Activated CD4-positive, alpha-beta memory T cell treated with anti-CD3 and anti-CD28 coated beads, Interleukin-2, amount 10 ng/mL, durations not matched to agents 7 days and 5 days (primary cell): ENCODE results near the gene SLC9A4. TPM values are rescaled to one million over a fixed set of nuclear protein-coding genes. Genes with fewer than 3 reads are reported as not detected.

Source experiments
- CTCF ChIA-PET: fragments of 350-600 bp; sonication (Branson Sonifier 250); formaldehyde crosslinking; loops from one replicate; lab custom pipeline; 2021; ENCODE audit warnings: antibody characterized with exemption, inconsistent platforms; lab: Charles Lee
- POLR2A ChIA-PET: fragments of 350-600 bp; sonication (Branson Sonifier 250); formaldehyde crosslinking; loops from one replicate; lab custom pipeline; 2021; ENCODE audit warnings: antibody characterized with exemption; lab: Charles Lee
- DNase-seq: peaks from one replicate; pipeline ENCODE4 v3.0.0-alpha.2; 2020
- H3K27ac Mint-ChIP-seq: one replicate; pipeline ENCODE4 v1.8.0; 2021; ENCODE audit warnings: mild to moderate bottlenecking, mixed read lengths
- H3K27me3 Mint-ChIP-seq: one replicate; pipeline ENCODE4 v1.8.0; 2021; ENCODE audit warnings: mixed read lengths
- H3K36me3 Mint-ChIP-seq: one replicate; pipeline ENCODE4 v1.8.0; 2021; ENCODE audit warnings: low read depth, mixed read lengths
- H3K4me1 Mint-ChIP-seq: one replicate; pipeline ENCODE4 v1.8.0; 2021; ENCODE audit warnings: mixed read lengths
- H3K4me3 Mint-ChIP-seq: one replicate; pipeline ENCODE4 v1.8.0; 2021; ENCODE audit warnings: mild to moderate bottlenecking, mixed read lengths
- H3K9me3 Mint-ChIP-seq: one replicate; pipeline ENCODE4 v1.8.0; 2021; ENCODE audit warnings: mixed read lengths
- total RNA-seq, 2 experiments: library from RNA; stranded (reverse); gene quantifications; one replicate each; pipeline ENCODE4 v1.2.3, GENCODE V29; 2021

Gene SLC9A4, protein sequence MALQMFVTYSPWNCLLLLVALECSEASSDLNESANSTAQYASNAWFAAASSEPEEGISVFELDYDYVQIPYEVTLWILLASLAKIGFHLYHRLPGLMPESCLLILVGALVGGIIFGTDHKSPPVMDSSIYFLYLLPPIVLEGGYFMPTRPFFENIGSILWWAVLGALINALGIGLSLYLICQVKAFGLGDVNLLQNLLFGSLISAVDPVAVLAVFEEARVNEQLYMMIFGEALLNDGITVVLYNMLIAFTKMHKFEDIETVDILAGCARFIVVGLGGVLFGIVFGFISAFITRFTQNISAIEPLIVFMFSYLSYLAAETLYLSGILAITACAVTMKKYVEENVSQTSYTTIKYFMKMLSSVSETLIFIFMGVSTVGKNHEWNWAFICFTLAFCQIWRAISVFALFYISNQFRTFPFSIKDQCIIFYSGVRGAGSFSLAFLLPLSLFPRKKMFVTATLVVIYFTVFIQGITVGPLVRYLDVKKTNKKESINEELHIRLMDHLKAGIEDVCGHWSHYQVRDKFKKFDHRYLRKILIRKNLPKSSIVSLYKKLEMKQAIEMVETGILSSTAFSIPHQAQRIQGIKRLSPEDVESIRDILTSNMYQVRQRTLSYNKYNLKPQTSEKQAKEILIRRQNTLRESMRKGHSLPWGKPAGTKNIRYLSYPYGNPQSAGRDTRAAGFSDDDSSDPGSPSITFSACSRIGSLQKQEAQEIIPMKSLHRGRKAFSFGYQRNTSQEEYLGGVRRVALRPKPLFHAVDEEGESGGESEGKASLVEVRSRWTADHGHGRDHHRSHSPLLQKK
- under 1 TPM; 0.10 to 0.15 TPM for total RNA-seq

DNA sequence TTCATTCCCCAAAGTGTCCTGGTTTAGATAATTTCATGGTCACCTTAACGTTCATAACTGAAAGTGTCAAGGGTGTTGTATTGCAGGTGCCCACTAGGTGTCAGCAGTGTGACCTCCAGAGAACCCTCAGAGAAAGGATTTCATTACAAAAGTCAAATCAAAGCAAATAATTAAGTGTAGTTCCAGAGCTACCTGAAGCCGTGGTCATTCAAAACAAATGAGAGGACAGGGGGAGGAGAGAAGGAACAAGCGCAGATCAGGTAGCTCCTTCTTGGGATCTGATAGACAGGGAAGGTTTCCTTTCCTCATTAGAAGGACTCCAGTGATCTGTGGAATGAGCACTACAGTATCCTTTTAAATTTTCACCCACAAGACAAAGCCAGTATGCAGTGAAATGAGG lies at the start of gene SLC9A4:
Gene SLC9A4, plus strand, starts transcription at position 207 of the 400 bp plus-strand sequence. CDS start 534 bp downstream, outside the sequence.
- DNase-seq, result peak; percentile 55
- ChIA-PET POLR2A (no interaction called here), CTCF (interaction anchor here (0.8 to 3.9 kb wide), 17 partner anchors 10 to 460 kb away, joined by 3 to 21 read pairs (median 5); no protein-coding TSS in a partner anchor)
- peaks cover 39% of the 10 kb centered on the region for H3K27me3 Mint-ChIP-seq
- no peak within 1 kb of the TSS for H3K27ac Mint-ChIP-seq
- no peaks in the 10 kb centered on the region for H3K36me3 Mint-ChIP-seq
- H3K9me3 Mint-ChIP-seq, result peaks cover 7% of the 10 kb centered on the region
- no peak within 1 kb of the TSS for H3K4me3 Mint-ChIP-seq
- peaks cover 2% of the 10 kb centered on the region for H3K4me1 Mint-ChIP-seq

DNA sequence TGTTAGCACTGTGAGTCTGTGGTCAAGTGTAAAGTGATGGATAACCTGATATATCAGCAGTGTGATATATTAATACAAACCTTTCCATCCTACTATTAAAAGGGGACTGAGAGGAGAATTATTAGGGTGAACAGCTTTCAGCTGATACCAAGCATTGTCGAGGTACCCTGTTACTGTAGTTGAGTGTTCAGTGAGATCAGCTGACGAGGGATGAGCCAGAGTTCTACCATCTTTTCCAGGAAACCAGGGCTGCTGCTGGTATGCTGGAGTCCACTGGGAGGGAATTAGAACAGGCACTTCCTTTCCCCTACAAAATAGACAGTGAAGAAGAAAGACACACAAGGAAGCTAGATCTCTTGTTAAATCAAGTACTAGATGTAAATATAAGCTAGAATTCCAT lies 49.7 kb upstream of the SLC9A4 start:
- DNase-seq, result no peak
- ChIA-PET CTCF (interaction anchor here (1.2 to 1.4 kb wide), 2 partner anchors 172 to 183 kb away, joined by 3 read pairs; no protein-coding TSS in a partner anchor), POLR2A (interaction anchor here (1.5 to 1.6 kb wide), 2 partner anchors 65 to 67 kb away, joined by 3 to 4 read pairs; no protein-coding TSS in a partner anchor)
- Mint-ChIP-seq H3K36me3 (peaks cover 65% of the 10 kb centered on the region), H3K9me3 (peaks cover 5% of the 10 kb centered on the region), H3K27ac (no peak overlapping the region), H3K4me1 (peaks cover 80% of the 10 kb centered on the region), H3K27me3 (peaks cover 14% of the 10 kb centered on the region), H3K4me3 (no peak overlapping the region)

DNA sequence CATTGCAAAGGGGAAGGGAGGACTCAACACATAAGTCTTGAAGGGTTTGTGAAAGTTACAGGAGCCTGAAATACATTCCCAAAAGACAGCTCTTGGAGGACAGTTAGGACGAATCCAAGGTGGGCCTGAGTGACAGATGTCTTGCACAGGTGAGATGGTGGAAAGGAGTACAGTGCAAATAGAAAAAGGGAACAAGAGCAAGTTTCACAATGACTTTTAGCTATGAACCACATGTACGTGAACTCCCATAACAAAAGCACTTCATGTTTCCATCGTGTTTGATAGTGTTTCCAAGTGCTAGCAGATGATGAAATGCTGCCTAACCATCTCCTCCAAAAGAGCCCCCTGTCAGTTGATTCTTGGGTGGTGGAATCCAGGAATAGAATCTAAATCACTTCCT lies 48.3 kb upstream of the SLC9A4 start:
- no peak overlapping the region for H3K4me3 Mint-ChIP-seq
- POLR2A ChIA-PET, result no interaction called here
- H3K27ac Mint-ChIP-seq, result no peak overlapping the region
- no peak for DNase-seq
- peaks cover 65% of the 10 kb centered on the region for H3K36me3 Mint-ChIP-seq
- CTCF ChIA-PET, result interaction anchor here (1.4 to 3.9 kb wide), 2 partner anchors 19 to 174 kb away, joined by 3 to 16 read pairs; no protein-coding TSS in a partner anchor
- H3K9me3 Mint-ChIP-seq, result peaks cover 5% of the 10 kb centered on the region
- peaks cover 16% of the 10 kb centered on the region for H3K27me3 Mint-ChIP-seq
- peaks cover 76% of the 10 kb centered on the region for H3K4me1 Mint-ChIP-seq

DNA sequence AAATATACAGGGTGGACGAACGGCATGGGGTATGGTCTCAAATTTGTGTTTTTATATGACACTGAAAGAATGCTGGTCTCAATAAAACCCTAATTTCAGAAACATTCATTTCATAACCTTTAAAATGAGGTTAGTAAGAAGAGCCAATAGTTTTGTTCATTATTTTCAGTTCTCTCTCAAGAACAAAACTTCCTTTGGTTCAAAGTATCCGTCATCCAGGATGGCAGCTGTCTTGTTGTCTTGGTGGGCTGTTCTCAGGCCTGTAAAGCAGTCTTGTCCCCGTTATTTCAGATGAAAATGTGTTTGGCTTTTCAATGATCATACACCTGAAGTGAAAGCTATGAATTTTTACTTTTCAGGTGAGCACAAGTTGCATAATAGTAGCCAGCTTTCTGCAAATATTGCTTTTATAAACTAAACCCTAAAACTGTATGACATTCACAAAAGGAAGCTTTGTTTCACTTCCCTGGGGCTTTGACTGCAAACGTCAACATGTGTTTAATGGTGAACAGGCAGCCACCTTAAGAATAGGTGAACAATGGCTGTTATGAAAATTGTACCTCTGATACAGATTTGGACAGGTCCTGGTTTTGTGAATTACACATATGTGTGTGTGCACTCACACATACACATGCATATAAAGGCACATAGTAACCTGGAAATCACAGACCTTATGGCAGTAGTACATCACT lies 47.4 kb upstream of the SLC9A4 start:
- Mint-ChIP-seq H3K27me3 (peaks cover 13% of the 10 kb centered on the region), H3K36me3 (peaks cover 63% of the 10 kb centered on the region), H3K27ac (no peak overlapping the region), H3K4me3 (no peak overlapping the region), H3K4me1 (peaks cover 76% of the 10 kb centered on the region), H3K9me3 (peaks cover 10% of the 10 kb centered on the region)
- ChIA-PET POLR2A (no interaction called here), CTCF (interaction anchor here (1.6 to 3.9 kb wide), 2 partner anchors 18 to 185 kb away, joined by 3 to 16 read pairs; no protein-coding TSS in a partner anchor)
- no peak for DNase-seq

DNA sequence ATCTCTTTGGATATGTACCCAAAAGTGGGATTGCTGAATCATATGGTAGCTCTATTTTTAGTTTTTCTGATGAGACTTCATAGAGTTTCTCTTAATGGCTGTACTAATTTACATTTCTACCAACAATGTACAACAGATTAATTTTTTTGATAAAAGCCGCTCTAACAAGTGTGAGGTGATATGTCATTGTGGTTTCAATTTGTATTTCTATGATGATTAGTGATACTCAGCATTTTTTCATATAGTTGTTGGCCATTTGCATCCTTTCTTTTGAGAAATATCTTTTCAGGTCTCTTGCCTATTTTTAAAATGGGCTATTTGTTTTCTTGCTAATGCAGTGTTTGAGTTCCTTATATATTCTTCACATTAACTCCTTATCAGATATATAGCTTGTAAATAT lies 45.8 kb upstream of the SLC9A4 start:
- POLR2A ChIA-PET, result interaction anchor here (2.4 kb wide), 1 partner anchor 8 kb away, joined by 8 read pairs; no protein-coding TSS in a partner anchor
- CTCF ChIA-PET, result interaction anchor here (0.6 to 3.9 kb wide), 3 partner anchors 11 to 187 kb away, joined by 3 to 16 read pairs (median 3); no protein-coding TSS in a partner anchor
- Mint-ChIP-seq H3K27me3 (peaks cover 2% of the 10 kb centered on the region), H3K4me3 (no peak overlapping the region), H3K9me3 (peaks cover 5% of the 10 kb centered on the region), H3K36me3 (peaks cover 52% of the 10 kb centered on the region), H3K4me1 (peaks cover 68% of the 10 kb centered on the region), H3K27ac (no peak overlapping the region)
- no peak for DNase-seq

DNA sequence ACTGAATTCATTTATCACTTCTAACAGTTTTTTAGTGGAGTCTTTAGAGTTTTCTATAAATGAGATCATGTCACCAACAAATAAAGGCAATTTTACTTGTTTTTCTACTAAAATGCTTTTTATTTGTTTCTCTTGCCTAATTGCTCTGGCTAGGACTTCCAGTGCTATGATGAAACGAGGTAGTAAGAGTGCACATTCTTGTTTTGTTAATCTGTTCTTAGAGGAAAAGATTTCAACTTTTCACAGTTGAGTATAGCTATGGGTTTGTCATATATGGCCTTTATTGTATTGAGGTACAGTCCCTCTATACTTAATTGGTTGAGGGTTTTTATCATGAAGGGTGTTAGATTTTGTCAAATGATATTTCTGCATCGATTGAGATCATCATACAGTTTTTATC lies 44.5 kb upstream of the SLC9A4 start:
- CTCF ChIA-PET, result interaction anchor here (1.9 kb wide), 1 partner anchor 73 kb away, joined by 4 read pairs; the partner anchor contains the start of gene IL18R1
- peak overlapping the region; percentile 21 for H3K4me3 Mint-ChIP-seq

DNA sequence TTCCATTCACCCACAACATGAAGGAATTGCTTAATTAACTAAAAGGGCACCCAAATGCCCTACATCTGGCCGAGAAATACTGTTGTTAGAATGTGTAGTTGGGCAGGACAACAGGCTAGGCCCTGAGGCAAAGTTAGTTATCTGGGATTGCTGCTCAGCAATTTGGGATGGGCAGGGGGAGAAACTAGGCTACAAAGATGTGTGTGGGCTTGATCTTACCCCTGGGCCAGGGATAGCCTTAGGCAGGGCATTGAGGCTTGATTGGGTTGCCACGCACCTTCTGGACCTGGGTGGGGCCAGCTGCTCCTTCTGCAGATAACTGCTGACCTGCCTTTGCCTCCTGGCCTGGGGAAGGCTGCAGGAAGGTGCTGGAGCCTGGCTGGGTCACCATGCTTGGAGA lies 40.6 kb upstream of the SLC9A4 start:
- no peak for DNase-seq
- H3K4me1 Mint-ChIP-seq, result peaks cover 51% of the 10 kb centered on the region
- ChIA-PET POLR2A (no interaction called here), CTCF (interaction anchor here (0.8 kb wide), 1 partner anchor 10 kb away, joined by 3 read pairs; no protein-coding TSS in a partner anchor)
- H3K4me3 Mint-ChIP-seq, result no peak overlapping the region
- no peak overlapping the region for H3K27ac Mint-ChIP-seq
- peaks cover 9% of the 10 kb centered on the region for H3K9me3 Mint-ChIP-seq
- H3K36me3 Mint-ChIP-seq, result peaks cover 30% of the 10 kb centered on the region
- H3K27me3 Mint-ChIP-seq, result peaks cover 2% of the 10 kb centered on the region

More for the DNA sequence above, 44.5 kb upstream of the SLC9A4 start:
- POLR2A ChIA-PET, result interaction anchor here (2.4 kb wide), 1 partner anchor 10 kb away, joined by 8 read pairs; no protein-coding TSS in a partner anchor
- Mint-ChIP-seq H3K27ac (peak overlapping the region; percentile 27), H3K9me3 (peaks cover 9% of the 10 kb centered on the region), H3K36me3 (peaks cover 44% of the 10 kb centered on the region), H3K4me1 (peaks cover 60% of the 10 kb centered on the region), H3K27me3 (peaks cover 2% of the 10 kb centered on the region)
- DNase-seq, result no peak

DNA sequence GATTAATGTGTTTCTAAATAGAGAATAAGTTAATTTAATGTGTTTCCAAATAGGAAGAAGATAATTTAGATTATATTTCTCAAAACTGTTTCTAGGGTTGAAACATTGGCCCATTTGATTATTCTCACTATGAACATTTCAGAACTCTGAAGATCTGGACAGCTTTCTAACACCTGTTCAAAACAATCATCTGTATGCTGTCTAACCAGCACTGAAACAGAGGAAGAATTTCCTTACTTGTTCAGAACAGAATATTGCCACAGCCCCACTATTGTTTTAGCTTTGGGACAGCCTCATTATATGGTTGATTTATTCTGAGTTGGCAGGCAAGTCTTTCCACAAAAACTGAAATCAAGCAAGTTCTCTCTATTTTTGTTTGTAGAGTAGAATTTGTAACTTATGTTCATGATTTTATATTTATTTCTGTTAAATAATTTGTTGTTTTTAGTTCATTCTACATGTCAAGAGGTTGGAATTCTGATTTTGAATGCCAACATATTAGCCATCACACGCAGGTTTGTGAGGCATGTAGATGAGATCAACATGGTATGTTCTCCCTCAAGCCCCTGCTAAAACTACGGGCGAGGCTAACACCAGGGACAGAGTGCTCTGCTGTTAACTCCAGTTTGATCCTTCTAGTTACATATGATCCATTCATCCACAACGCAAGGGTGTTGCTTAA lies 38.9 kb upstream of the SLC9A4 start:
- H3K36me3 Mint-ChIP-seq, result peaks cover 21% of the 10 kb centered on the region
- CTCF ChIA-PET, result interaction anchor here (1.2 to 1.9 kb wide), 3 partner anchors 14 to 435 kb away, joined by 3 to 7 read pairs (median 5); no protein-coding TSS in a partner anchor
- H3K4me3 Mint-ChIP-seq, result no peak overlapping the region
- POLR2A ChIA-PET, result no interaction called here
- H3K4me1 Mint-ChIP-seq, result peaks cover 42% of the 10 kb centered on the region
- DNase-seq, result no peak
- H3K9me3 Mint-ChIP-seq, result peaks cover 9% of the 10 kb centered on the region
- H3K27ac Mint-ChIP-seq, result no peak overlapping the region
- H3K27me3 Mint-ChIP-seq, result no peaks in the 10 kb centered on the region

DNA sequence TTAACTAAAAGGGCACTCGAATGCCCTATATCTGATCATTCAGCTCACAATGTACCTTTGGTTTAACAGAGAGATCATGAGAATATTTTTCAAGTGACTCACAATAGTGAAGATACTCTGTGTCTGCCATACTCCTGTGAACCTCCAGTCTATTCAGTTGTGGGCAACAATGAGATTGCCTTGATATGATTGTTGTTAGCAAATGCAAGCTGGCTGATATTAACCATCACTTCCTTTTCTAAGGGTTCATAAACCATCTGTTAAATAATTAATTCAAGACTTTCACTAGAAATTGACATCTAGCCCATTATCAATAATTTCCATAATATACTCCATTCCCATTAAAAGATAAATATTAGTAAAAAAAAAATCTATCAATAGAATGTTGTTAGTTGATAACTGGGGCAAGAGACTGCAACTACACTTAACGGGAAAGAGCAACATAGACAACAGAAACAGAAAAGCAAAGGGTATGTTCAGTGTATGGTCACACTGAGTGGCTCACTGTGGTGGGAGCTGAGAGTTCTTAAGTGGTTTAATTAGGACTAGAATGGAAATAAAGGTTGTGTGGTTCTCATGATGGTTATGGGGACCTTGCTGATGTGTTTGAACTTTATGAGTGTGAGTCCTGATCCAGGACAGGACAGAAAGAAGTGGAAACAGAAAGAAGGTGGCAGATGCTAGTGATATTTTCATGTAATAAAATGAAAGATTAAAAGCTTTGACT lies 38.2 kb upstream of the SLC9A4 start:
- no peak for DNase-seq
- H3K4me1 Mint-ChIP-seq, result peaks cover 37% of the 10 kb centered on the region
- CTCF ChIA-PET, result interaction anchor here (1.5 to 1.9 kb wide), 2 partner anchors 15 to 194 kb away, joined by 5 to 7 read pairs; no protein-coding TSS in a partner anchor
- H3K4me3 Mint-ChIP-seq, result no peak overlapping the region
- H3K27me3 Mint-ChIP-seq, result no peaks in the 10 kb centered on the region
- H3K27ac Mint-ChIP-seq, result no peak overlapping the region
- H3K36me3 Mint-ChIP-seq, result peaks cover 16% of the 10 kb centered on the region
- POLR2A ChIA-PET, result interaction anchor here (0.9 kb wide), 1 partner anchor 16 kb away, joined by 3 read pairs; no protein-coding TSS in a partner anchor
- H3K9me3 Mint-ChIP-seq, result peaks cover 9% of the 10 kb centered on the region

DNA sequence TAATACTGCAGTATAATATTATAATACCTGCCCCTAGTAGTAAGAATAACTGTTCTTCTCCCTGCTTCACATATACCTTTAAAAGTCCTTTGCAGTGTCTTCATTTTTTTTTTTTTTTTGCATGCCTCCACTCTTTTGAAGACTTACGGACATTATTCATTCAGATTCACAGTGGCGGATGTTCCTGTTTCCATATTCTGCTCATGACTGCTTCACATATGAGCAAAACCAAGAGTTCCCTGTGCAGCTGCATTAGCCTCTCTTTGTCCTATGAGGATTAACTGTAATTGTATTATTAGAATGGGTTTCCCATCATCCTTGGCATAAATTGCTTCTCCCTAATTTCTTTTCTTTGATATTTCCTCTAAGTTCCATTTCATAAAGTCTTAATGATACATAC lies 37.3 kb upstream of the SLC9A4 start:
- Mint-ChIP-seq H3K9me3 (peaks cover 4% of the 10 kb centered on the region), H3K27me3 (no peaks in the 10 kb centered on the region)
- POLR2A ChIA-PET, result interaction anchor here (0.9 kb wide), 1 partner anchor 17 kb away, joined by 3 read pairs; no protein-coding TSS in a partner anchor

DNA sequence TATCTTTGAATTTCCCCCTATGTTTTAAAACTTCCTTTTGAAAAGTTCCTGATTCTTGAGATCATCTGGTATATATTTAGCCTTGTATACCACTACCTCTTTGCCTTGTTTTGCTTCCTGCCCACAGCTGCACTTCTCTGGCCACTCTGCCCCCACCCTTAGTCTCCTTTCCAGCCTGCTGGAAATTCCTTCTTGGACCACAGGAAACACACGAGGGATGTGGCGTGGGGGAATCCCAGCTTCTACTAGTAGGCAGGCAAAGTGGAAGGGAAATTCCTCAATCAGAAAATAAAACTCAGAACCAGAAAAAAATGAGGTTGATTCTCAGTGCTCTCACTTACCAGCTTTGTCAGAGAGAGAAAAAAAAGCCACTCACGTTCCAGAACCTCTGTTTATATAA lies 36.7 kb upstream of the SLC9A4 start:
- no peak overlapping the region for H3K27ac Mint-ChIP-seq

More for the DNA sequence above, 37.3 kb upstream of the SLC9A4 start:
- Mint-ChIP-seq H3K4me1 (peaks cover 30% of the 10 kb centered on the region), H3K27ac (no peak overlapping the region), H3K4me3 (no peak overlapping the region), H3K36me3 (peaks cover 12% of the 10 kb centered on the region)
- CTCF ChIA-PET, result interaction anchor here (1.6 to 1.9 kb wide), 2 partner anchors 195 to 430 kb away, joined by 3 to 7 read pairs; no protein-coding TSS in a partner anchor
- no peak for DNase-seq

More for the DNA sequence above, 36.7 kb upstream of the SLC9A4 start:
- H3K27me3 Mint-ChIP-seq, result no peaks in the 10 kb centered on the region
- H3K9me3 Mint-ChIP-seq, result peaks cover 4% of the 10 kb centered on the region
- DNase-seq, result no peak
- H3K4me1 Mint-ChIP-seq, result peaks cover 26% of the 10 kb centered on the region
- ChIA-PET CTCF (interaction anchor here (1.6 kb wide), 1 partner anchor 430 kb away, joined by 3 read pairs; no protein-coding TSS in a partner anchor), POLR2A (interaction anchor here (0.8 kb wide), 1 partner anchor 18 kb away, joined by 3 read pairs; no protein-coding TSS in a partner anchor)
- H3K4me3 Mint-ChIP-seq, result no peak overlapping the region
- H3K36me3 Mint-ChIP-seq, result peaks cover 10% of the 10 kb centered on the region
